Hepatocyte (in vitro differentiated cells): ENCODE results near the gene SHPK. TPM values are rescaled to one million over a fixed set of nuclear protein-coding genes. Genes with fewer than 3 reads are reported as not detected.

Experiments used
- DNase-seq: peaks from one replicate; pipeline ENCODE4 v3.0.0-alpha.2; 2016; ENCODE audit warnings: low spot score
- H2AFZ ChIP-seq: fragments of 200-600 bp; sonication (generic); 2 replicates; pipeline ENCODE4 v1.6.0; 2016; ENCODE audit warnings: antibody characterized with exemption, mild to moderate bottlenecking
- H3K27ac ChIP-seq: fragments of 200-600 bp; sonication (generic); 2 replicates; pipeline ENCODE4 v1.5.1; 2016; ENCODE audit warnings: mild to moderate bottlenecking
- H3K27me3 ChIP-seq: fragments of 200-600 bp; sonication (generic); 2 replicates; pipeline ENCODE4 v1.6.1; 2016
- H3K36me3 ChIP-seq: fragments of 200-600 bp; sonication (generic); replicated peaks from 2 replicates; pipeline ENCODE4 v1.5.1; 2016; ENCODE audit warnings: low read depth; ENCODE audit not compliant: insufficient read depth
- H3K4me1 ChIP-seq: fragments of 200-600 bp; sonication (generic); 2 replicates; pipeline ENCODE4 v1.5.1; 2016; ENCODE audit warnings: mild to moderate bottlenecking, moderate library complexity; ENCODE audit not compliant: insufficient read depth
- H3K4me2 ChIP-seq: fragments of 200-600 bp; sonication (generic); 2 replicates; pipeline ENCODE4 v1.6.0; 2016
- H3K4me3 ChIP-seq: fragments of 200-600 bp; sonication (generic); 2 replicates; pipeline ENCODE4 v1.5.1; 2016; ENCODE audit warnings: mild to moderate bottlenecking
- H3K79me2 ChIP-seq: fragments of 200-600 bp; sonication (generic); 2 replicates; pipeline ENCODE4 v1.6.0; 2017; ENCODE audit warnings: mild to moderate bottlenecking
- H3K9me2 ChIP-seq: fragments of 200-600 bp; sonication (generic); replicated peaks from 2 replicates; pipeline ENCODE4 v1.6.0; 2017; ENCODE audit warnings: mild to moderate bottlenecking; ENCODE audit not compliant: insufficient read depth
- H3K9me3 ChIP-seq: fragments of 200-600 bp; sonication (generic); 2 replicates; pipeline ENCODE4 v1.5.1; 2016; ENCODE audit warnings: low read depth, mild to moderate bottlenecking
- H4K20me1 ChIP-seq: fragments of 200-600 bp; sonication (generic); 2 replicates; pipeline ENCODE4 v1.6.0; 2016; ENCODE audit warnings: mild to moderate bottlenecking; ENCODE audit not compliant: insufficient read depth, poor library complexity, severe bottlenecking
- EZH2 ChIP-seq: fragments of 200-600 bp; sonication (generic); IDR thresholded peaks from 2 replicates; pipeline ENCODE4 v1.6.1; 2016; ENCODE audit warnings: antibody characterized with exemption, mild to moderate bottlenecking, borderline replicate concordance
- EZH2phosphoT487 ChIP-seq: fragments of 200-600 bp; sonication (generic); IDR thresholded peaks from one replicate; pipeline ENCODE4 v1.6.1; 2018; ENCODE audit warnings: antibody characterized with exemption, mild to moderate bottlenecking, low read depth, moderate library complexity; ENCODE audit not compliant: unreplicated experiment, severe bottlenecking
- WGBS: methylation state at CpG from one replicate; pipeline ENCODE4 v1.1.6; 2016; ENCODE audit warnings: low lambda C conversion rate; ENCODE audit errors: missing lambda C conversion rate; 5-methylcytosine and 5-hydroxymethylcytosine counted together
- polyA plus RNA-seq: library from polyadenylated mRNA; unstranded; fragments of >200 nt; fragmentation: Nextera tagmentation; extraction: Ambion mirVana; gene quantifications from 2 replicates; pipeline ENCODE4 v1.2.1, GENCODE V29; 2016
- total RNA-seq: library from RNA; depleted of rRNA; stranded (reverse); fragments of >200 nt; gene quantifications from 2 replicates; pipeline ENCODE4 v1.2.3, GENCODE V29; 2014
- TF ChIP-seq, protein P1 (sequence below): fragments of 200-600 bp; sonication (generic); IDR thresholded peaks from 2 replicates; pipeline ENCODE4 v1.5.1; 2016; ENCODE audit warnings: antibody characterized with exemption, mild to moderate bottlenecking; ENCODE audit not compliant: poor library complexity

SHPK gene
- total and polyA plus RNA-seq, 2 experiments from 2014 or later = 9.1 to 14.1 TPM

DNA sequence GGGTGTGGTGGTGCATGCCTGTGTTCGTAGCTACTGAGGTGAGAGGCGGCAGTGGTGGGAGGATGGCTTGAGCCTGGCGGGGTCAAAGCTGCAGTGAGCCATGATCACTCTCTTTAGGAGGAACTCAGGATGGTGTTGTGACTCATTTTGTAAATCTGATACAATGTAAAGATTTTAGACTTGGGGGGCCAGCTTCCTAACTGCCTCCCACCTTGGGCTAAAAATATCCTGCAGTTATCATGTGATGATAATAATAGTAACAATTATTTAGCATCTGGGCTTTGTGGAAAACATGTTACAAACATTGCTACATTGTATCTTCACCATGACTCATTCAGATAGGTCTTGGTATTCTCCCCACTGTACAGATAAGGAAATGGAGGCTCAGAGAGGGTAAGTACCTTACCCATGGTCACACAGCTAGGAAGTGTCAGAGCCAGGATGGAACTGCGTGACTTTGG, 7.9 kb upstream of the SHPK start:
- Histone ChIP-seq H2AFZ (no peak overlapping the region), H3K27me3 (no peaks in the 10 kb centered on the region), H3K27ac (no peak overlapping the region), H3K4me1 (peaks cover 3% of the 10 kb centered on the region), H3K79me2 (no peaks in the 10 kb centered on the region), H3K4me3 (no peak overlapping the region), H3K9me2 (no peaks in the 10 kb centered on the region), H3K9me3 (no peaks in the 10 kb centered on the region), H3K36me3 (no peaks in the 10 kb centered on the region), H4K20me1 (no peaks in the 10 kb centered on the region), H3K4me2 (no peak overlapping the region)
- 99% methylated on average over 4 of the region's 4 CpGs for WGBS
- no peak for DNase-seq
- TF ChIP-seq EZH2 = no peak
- TF ChIP-seq, protein P1, sequence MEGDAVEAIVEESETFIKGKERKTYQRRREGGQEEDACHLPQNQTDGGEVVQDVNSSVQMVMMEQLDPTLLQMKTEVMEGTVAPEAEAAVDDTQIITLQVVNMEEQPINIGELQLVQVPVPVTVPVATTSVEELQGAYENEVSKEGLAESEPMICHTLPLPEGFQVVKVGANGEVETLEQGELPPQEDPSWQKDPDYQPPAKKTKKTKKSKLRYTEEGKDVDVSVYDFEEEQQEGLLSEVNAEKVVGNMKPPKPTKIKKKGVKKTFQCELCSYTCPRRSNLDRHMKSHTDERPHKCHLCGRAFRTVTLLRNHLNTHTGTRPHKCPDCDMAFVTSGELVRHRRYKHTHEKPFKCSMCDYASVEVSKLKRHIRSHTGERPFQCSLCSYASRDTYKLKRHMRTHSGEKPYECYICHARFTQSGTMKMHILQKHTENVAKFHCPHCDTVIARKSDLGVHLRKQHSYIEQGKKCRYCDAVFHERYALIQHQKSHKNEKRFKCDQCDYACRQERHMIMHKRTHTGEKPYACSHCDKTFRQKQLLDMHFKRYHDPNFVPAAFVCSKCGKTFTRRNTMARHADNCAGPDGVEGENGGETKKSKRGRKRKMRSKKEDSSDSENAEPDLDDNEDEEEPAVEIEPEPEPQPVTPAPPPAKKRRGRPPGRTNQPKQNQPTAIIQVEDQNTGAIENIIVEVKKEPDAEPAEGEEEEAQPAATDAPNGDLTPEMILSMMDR = no peak
- TF ChIP-seq EZH2phosphoT487 = no peak

DNA sequence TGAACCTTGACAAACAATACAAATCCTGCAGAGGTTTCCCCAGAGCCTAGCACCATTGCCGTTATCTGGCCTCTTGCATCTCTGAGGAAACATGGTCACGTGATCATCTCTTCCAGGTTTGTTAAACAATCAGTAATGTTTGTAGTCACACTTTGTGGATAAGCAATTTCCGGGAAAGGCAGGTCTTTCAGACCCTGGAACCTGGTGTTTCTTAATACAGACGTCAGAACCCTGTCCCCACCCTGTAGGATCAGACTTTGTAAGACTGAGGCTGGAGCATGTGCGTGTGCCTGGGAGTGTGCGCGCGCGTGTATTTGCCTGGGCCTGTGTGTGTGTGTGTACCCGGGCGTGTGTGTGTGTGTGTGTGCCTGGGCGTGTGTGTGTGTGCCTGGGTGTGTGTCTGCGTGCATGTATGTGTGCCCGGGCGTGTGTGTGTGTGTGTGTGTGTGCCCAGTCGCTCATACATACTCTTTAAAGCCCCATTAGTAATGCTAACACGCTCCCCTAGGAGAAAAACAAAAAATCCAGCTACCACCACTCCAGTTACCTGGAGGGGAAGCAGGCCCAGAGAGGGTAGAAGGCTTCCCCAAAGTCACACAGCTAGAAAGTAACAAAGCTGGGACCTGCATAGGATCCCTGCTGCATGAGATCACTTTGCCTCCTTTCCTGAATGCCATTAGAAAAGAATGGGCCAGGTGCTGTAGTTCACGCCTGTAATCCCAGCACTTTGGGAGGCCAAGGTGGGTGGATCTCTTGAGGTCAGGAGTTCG, 5.9 kb upstream of the SHPK start:
- no peaks in the 10 kb centered on the region for H3K9me3 ChIP-seq
- H3K79me2 ChIP-seq = peaks cover 6% of the 10 kb centered on the region
- no peaks in the 10 kb centered on the region for H3K4me1 ChIP-seq
- no peaks in the 10 kb centered on the region for H3K27me3 ChIP-seq
- no peaks in the 10 kb centered on the region for H4K20me1 ChIP-seq
- no peak for DNase-seq
- H2AFZ ChIP-seq = no peak overlapping the region
- no peaks in the 10 kb centered on the region for H3K9me2 ChIP-seq
- WGBS = 75% methylated on average over 17 of the region's 19 CpGs
- H3K4me3 ChIP-seq = no peak overlapping the region
- TF ChIP-seq, protein P1 = no peak
- TF ChIP-seq EZH2phosphoT487 = no peak
- TF ChIP-seq EZH2 = no peak
- H3K4me2 ChIP-seq = no peak overlapping the region
- H3K27ac ChIP-seq = no peak overlapping the region
- no peaks in the 10 kb centered on the region for H3K36me3 ChIP-seq

DNA sequence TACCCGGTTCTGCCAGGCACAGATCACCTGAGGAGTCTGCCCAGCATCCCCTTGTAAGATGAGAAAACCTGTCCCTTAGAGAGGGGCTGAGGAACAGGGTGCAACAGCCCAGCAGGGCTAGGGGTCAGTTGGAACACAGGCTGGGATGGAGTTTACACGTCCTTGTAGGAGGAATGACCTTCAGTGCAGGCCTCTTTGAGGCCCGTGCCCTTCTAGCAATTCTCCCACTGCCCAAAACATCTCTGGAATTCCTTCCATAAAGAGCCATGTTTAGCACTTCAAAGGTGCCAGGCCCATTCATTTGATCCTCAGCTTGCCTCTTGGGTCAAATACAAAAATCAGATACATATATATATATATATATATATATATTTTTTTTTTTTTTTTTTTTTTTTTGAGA, 5.0 kb upstream of the SHPK start:
- H3K27ac ChIP-seq = no peak overlapping the region
- no peak overlapping the region for H3K4me3 ChIP-seq
- H3K4me1 ChIP-seq = no peaks in the 10 kb centered on the region
- H3K36me3 ChIP-seq = no peaks in the 10 kb centered on the region
- DNase-seq = no peak
- TF ChIP-seq, protein P1 = no peak
- TF ChIP-seq EZH2phosphoT487 (no peak), EZH2 (no peak)
- peaks cover 6% of the 10 kb centered on the region for H3K79me2 ChIP-seq
- no peak overlapping the region for H3K4me2 ChIP-seq
- no peak overlapping the region for H2AFZ ChIP-seq
- H3K9me2 ChIP-seq = no peaks in the 10 kb centered on the region
- 79% methylated on average over 3 of the region's 3 CpGs for WGBS
- no peaks in the 10 kb centered on the region for H4K20me1 ChIP-seq
- H3K9me3 ChIP-seq = no peaks in the 10 kb centered on the region
- no peaks in the 10 kb centered on the region for H3K27me3 ChIP-seq
